Smooth muscle cell (in vitro differentiated cells): ENCODE measurements around the gene CLEC2L. TPM values are rescaled to one million over a fixed set of nuclear protein-coding genes. Genes with fewer than 3 reads are reported as not detected.
A peak's percentile ranks its signal among the peaks of the same experiment; 100 is the strongest.

Experiments
- DNase-seq: peaks from one replicate; lab custom pipeline; 2025; ENCODE audit not compliant: unreplicated experiment; lab: John Stamatoyannopoulos, UW
- H2AFZ ChIP-seq: fragments of 200-600 bp; sonication (generic); 2 replicates; pipeline ENCODE4 v1.6.0; 2016; ENCODE audit warnings: antibody characterized with exemption, low read depth, mild to moderate bottlenecking
- H3F3A ChIP-seq: fragments of 200-600 bp; sonication (generic); 2 replicates; pipeline ENCODE4 v1.6.0; 2017; ENCODE audit warnings: antibody characterized with exemption, low read depth
- H3K27ac ChIP-seq: fragments of 200-600 bp; sonication (generic); 2 replicates; pipeline ENCODE4 v1.5.1; 2016; ENCODE audit warnings: low read depth, mild to moderate bottlenecking
- H3K27me3 ChIP-seq: fragments of 200-600 bp; sonication (generic); 2 replicates; pipeline ENCODE4 v1.6.1; 2016; ENCODE audit warnings: low read depth, mild to moderate bottlenecking
- H3K36me3 ChIP-seq: fragments of 200-600 bp; sonication (generic); 2 replicates; pipeline ENCODE4 v1.5.1; 2016; ENCODE audit warnings: low read depth
- H3K4me1 ChIP-seq: fragments of 200-600 bp; sonication (generic); 2 replicates; pipeline ENCODE4 v1.5.1; 2016; ENCODE audit warnings: low read depth
- H3K4me2 ChIP-seq: fragments of 200-600 bp; sonication (generic); 2 replicates; pipeline ENCODE4 v1.6.0; 2016; ENCODE audit warnings: mild to moderate bottlenecking
- H3K4me3 ChIP-seq: fragments of 200-600 bp; sonication (generic); 2 replicates; pipeline ENCODE4 v1.5.1; 2016; ENCODE audit warnings: mild to moderate bottlenecking
- H3K79me2 ChIP-seq: fragments of 200-600 bp; sonication (generic); 2 replicates; pipeline ENCODE4 v1.6.0; 2016; ENCODE audit warnings: low read depth, mild to moderate bottlenecking
- H3K9ac ChIP-seq: fragments of 200-600 bp; sonication (generic); 2 replicates; pipeline ENCODE4 v1.6.0; 2016; ENCODE audit warnings: low read depth
- H3K9me3 ChIP-seq: fragments of 200-600 bp; sonication (generic); replicated peaks from 2 replicates; pipeline ENCODE4 v1.5.1; 2016; ENCODE audit warnings: low read depth
- H4K20me1 ChIP-seq: fragments of 200-600 bp; sonication (generic); 2 replicates; pipeline ENCODE4 v1.6.0; 2016; ENCODE audit warnings: low read depth
- CTCF ChIP-seq: fragments of 200-600 bp; sonication (generic); IDR thresholded peaks from 2 replicates; pipeline ENCODE4 v1.5.1; 2017; ENCODE audit warnings: borderline replicate concordance, mild to moderate bottlenecking, antibody characterized with exemption; ENCODE audit not compliant: insufficient read depth, poor library complexity, severe bottlenecking
- WGBS: methylation state at CpG from one replicate; pipeline ENCODE4 v1.1.7; 2016; ENCODE audit warnings: low lambda C conversion rate; 5-methylcytosine and 5-hydroxymethylcytosine counted together
- polyA plus RNA-seq: library from polyadenylated mRNA; unstranded; fragments of >200 nt; fragmentation: Nextera tagmentation; extraction: Ambion mirVana; gene quantifications from 2 replicates; pipeline ENCODE4 v1.2.1, GENCODE V29; 2016
- total RNA-seq: library from RNA; depleted of rRNA; stranded (reverse); fragments of >200 nt; gene quantifications from 2 replicates; pipeline ENCODE4 v1.2.3, GENCODE V29; 2014

CLEC2L gene
- total and polyA plus RNA-seq, 2 experiments from 2014 or later, result not detected

DNA sequence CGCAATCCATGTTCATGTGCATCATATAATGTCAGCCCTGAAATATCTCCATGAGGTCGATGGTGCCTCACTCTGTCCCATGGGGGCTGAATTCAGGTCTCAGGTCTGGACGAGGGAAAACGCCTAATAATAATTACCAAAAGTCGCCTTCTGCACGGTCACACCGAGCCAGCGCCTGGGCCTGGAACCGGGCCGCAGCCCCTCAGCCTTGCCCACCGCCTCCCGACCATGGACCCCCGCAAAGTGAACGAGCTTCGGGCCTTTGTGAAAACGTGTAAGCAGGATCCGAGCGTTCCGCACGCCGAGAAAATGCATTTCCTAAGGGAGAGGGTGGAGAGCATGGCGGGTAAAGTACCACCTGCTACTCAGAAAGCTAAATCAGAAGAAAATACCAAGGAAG is 21.3 kb upstream of the CLEC2L start:
- DNase-seq, result no peak
- H3K4me3 ChIP-seq, result no peak overlapping the region
- no peaks in the 10 kb centered on the region for H3F3A ChIP-seq
- H3K4me1 ChIP-seq, result no peaks in the 10 kb centered on the region
- TF ChIP-seq CTCF, result no peak
- H3K4me2 ChIP-seq, result no peak overlapping the region
- no peak overlapping the region for H3K9ac ChIP-seq
- H2AFZ ChIP-seq, result no peak overlapping the region
- H3K9me3 ChIP-seq, result no peaks in the 10 kb centered on the region
- H4K20me1 ChIP-seq, result no peaks in the 10 kb centered on the region
- no peaks in the 10 kb centered on the region for H3K36me3 ChIP-seq
- H3K79me2 ChIP-seq, result no peaks in the 10 kb centered on the region
- no peak overlapping the region for H3K27ac ChIP-seq
- peaks cover 12% of the 10 kb centered on the region for H3K27me3 ChIP-seq
- 95% methylated on average over 22 of the region's 22 CpGs for WGBS

GRCh38 chr7:139505563-139505962 is 17.9 kb upstream of the CLEC2L start:
- Histone ChIP-seq H3K4me1 (no peaks in the 10 kb centered on the region), H3K4me2 (no peak overlapping the region), H2AFZ (no peak overlapping the region), H3K27ac (no peak overlapping the region), H3K9me3 (no peaks in the 10 kb centered on the region), H4K20me1 (no peaks in the 10 kb centered on the region), H3K27me3 (no peaks in the 10 kb centered on the region), H3K36me3 (no peaks in the 10 kb centered on the region), H3K4me3 (no peak overlapping the region), H3F3A (no peaks in the 10 kb centered on the region), H3K9ac (no peak overlapping the region), H3K79me2 (no peaks in the 10 kb centered on the region)
- no peak for DNase-seq
- WGBS, result 67% methylated on average over 9 of the region's 9 CpGs
- TF ChIP-seq CTCF, result peak; percentile 15

DNA sequence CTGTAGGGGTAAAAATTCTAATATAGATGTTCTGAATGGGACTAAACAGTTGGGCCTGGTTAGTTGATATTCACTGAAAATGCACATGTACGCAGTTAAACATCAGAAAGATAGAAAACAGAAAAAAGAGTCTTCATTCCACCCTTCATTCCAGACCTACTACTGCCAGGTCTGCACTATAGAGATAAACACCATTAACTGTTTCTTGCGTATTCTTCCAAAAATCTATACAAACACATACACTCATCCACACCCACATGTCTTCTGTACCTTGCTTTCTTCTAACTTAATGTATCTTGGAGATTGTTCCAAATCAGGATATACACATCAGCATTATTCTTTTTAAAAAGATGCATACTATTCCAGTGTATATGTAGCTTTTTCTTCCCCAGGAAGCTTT is 13.9 kb upstream of the CLEC2L start:
- Histone ChIP-seq H2AFZ (no peak overlapping the region), H4K20me1 (no peaks in the 10 kb centered on the region), H3K27me3 (no peaks in the 10 kb centered on the region), H3K4me2 (no peak overlapping the region), H3K9ac (no peak overlapping the region), H3K9me3 (no peaks in the 10 kb centered on the region), H3K36me3 (no peaks in the 10 kb centered on the region), H3K4me3 (no peak overlapping the region), H3K27ac (no peak overlapping the region), H3K79me2 (no peaks in the 10 kb centered on the region), H3F3A (no peaks in the 10 kb centered on the region), H3K4me1 (no peaks in the 10 kb centered on the region)
- 94% methylated on average over 2 of the region's 2 CpGs for WGBS
- no peak for TF ChIP-seq CTCF
- no peak for DNase-seq

DNA sequence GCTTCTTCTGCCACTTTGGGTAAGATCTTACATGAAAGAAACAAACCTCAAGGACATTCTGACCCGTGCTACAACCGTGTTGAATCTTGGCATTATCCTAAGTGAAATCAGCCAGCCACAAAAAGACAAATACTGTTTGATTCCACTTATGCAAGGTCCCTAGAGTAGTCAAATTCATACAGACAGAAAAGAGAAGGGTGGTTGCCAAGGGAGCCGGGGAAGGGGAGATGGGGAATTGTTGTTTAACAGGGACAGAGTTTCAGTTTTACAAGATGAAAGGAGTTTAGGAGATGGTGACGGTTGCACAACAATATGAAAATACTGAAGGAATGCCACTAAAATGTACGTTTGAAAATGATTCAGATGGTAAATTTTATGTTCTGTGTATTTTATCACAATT is 12.2 kb upstream of the CLEC2L start:
- H3K79me2 ChIP-seq, result no peaks in the 10 kb centered on the region
- H2AFZ ChIP-seq, result no peak overlapping the region
- no peak overlapping the region for H3K9ac ChIP-seq
- no peaks in the 10 kb centered on the region for H3F3A ChIP-seq
- H3K27ac ChIP-seq, result no peak overlapping the region
- no peak for TF ChIP-seq CTCF
- 79% methylated on average over 5 of the region's 5 CpGs for WGBS
- H3K4me3 ChIP-seq, result no peak overlapping the region
- H3K4me2 ChIP-seq, result no peak overlapping the region
- no peak for DNase-seq
- no peaks in the 10 kb centered on the region for H3K4me1 ChIP-seq
- no peaks in the 10 kb centered on the region for H3K36me3 ChIP-seq
- H3K27me3 ChIP-seq, result no peaks in the 10 kb centered on the region
- H3K9me3 ChIP-seq, result no peaks in the 10 kb centered on the region
- no peaks in the 10 kb centered on the region for H4K20me1 ChIP-seq
